ENCODE data around the gene CRYBG3. TPM values are rescaled to one million over a fixed set of nuclear protein-coding genes. Genes with fewer than 3 reads are reported as not detected.

Gene CRYBG3
- total RNA-seq, 1 donor, result 20.3 TPM

DNA sequence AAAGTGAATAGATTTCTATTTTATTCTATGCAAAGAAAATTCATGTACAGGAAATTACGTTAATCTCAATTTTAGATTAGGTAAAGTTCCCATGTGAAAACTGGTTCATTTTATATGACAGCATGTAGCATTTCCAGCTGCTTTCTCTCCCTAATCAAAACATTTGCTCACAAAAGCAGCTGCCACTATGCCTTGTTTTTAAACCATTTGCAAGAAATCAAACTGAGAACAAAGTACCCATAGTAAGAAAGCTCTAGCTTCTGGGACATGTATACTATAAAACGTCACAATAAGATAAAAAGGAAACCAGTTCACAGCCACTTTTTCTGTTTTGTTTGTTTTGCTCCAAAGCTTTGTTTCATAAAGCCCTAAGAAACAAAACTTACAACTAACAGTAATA, 5.0 kb upstream of the CRYBG3 start:
- Histone ChIP-seq H3K79me2 (ENCODE audit: insufficient read depth, low read length) (no peaks in the 10 kb centered on the region), H3K4me2 (ENCODE audit: insufficient read depth, low read length) (no peak overlapping the region), H2AFZ (ENCODE audit: low read length) (no peak overlapping the region), H3K9me3 (ENCODE audit: low read depth, low read length) (no peaks in the 10 kb centered on the region), H3K36me3 (ENCODE audit: insufficient read depth, low read length) (no peaks in the 10 kb centered on the region), H4K20me1 (ENCODE audit: insufficient read depth, low read length) (no peaks in the 10 kb centered on the region), H3K27ac (ENCODE audit: low read depth, low read length) (no peak overlapping the region), H3K27me3 (ENCODE audit: insufficient read depth, low read length) (no peaks in the 10 kb centered on the region), H3K4me3 (ENCODE audit: insufficient read depth, low read length) (no peak overlapping the region), H3K4me1 (ENCODE audit: insufficient read depth, low read length) (no peaks in the 10 kb centered on the region)
- TF ChIP-seq, protein P1, sequence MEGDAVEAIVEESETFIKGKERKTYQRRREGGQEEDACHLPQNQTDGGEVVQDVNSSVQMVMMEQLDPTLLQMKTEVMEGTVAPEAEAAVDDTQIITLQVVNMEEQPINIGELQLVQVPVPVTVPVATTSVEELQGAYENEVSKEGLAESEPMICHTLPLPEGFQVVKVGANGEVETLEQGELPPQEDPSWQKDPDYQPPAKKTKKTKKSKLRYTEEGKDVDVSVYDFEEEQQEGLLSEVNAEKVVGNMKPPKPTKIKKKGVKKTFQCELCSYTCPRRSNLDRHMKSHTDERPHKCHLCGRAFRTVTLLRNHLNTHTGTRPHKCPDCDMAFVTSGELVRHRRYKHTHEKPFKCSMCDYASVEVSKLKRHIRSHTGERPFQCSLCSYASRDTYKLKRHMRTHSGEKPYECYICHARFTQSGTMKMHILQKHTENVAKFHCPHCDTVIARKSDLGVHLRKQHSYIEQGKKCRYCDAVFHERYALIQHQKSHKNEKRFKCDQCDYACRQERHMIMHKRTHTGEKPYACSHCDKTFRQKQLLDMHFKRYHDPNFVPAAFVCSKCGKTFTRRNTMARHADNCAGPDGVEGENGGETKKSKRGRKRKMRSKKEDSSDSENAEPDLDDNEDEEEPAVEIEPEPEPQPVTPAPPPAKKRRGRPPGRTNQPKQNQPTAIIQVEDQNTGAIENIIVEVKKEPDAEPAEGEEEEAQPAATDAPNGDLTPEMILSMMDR (IDR thresholded peaks at IDR 0.05; ENCODE audit: extremely low read depth, low read depth, low read length), result no peak
- no peak for DNase-seq (ENCODE audit: insufficient read length, low spot score, missing footprints)

DNA sequence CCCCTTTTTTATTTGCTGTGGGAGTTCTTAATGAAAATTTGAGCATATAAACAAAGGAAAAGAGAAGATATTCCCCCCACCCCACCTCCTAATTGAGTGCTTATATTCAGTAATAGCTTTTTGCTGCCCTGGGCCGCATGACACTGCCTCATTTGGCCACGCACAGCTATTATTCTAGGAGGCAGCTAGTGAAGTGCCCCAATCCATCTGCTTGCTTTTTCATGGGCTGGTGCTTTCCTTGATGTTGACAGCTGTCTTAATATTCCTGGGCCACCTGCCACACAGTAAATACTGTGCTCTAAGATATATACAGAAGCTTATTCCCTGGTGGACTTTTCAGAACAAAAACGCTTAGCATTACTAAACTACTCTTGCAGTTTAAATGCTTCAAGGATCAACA, 3.8 kb upstream of the CRYBG3 start:
- H3K4me1 ChIP-seq (ENCODE audit: insufficient read depth, low read length), result no peaks in the 10 kb centered on the region
- H3K4me3 ChIP-seq (ENCODE audit: insufficient read depth, low read length), result no peak overlapping the region
- no peaks in the 10 kb centered on the region for H3K27me3 ChIP-seq (ENCODE audit: insufficient read depth, low read length)
- H4K20me1 ChIP-seq (ENCODE audit: insufficient read depth, low read length), result no peaks in the 10 kb centered on the region
- H2AFZ ChIP-seq (ENCODE audit: low read length), result no peak overlapping the region
- TF ChIP-seq, protein P1 (IDR thresholded peaks at IDR 0.05; ENCODE audit: extremely low read depth, low read depth, low read length), result no peak
- H3K36me3 ChIP-seq (ENCODE audit: insufficient read depth, low read length), result no peaks in the 10 kb centered on the region
- no peaks in the 10 kb centered on the region for H3K9me3 ChIP-seq (ENCODE audit: low read depth, low read length)
- peaks cover 1% of the 10 kb centered on the region for H3K79me2 ChIP-seq (ENCODE audit: insufficient read depth, low read length)
- no peak for DNase-seq (ENCODE audit: insufficient read length, low spot score, missing footprints)
- H3K27ac ChIP-seq (ENCODE audit: low read depth, low read length), result no peak overlapping the region
- H3K4me2 ChIP-seq (ENCODE audit: insufficient read depth, low read length), result no peak overlapping the region

DNA sequence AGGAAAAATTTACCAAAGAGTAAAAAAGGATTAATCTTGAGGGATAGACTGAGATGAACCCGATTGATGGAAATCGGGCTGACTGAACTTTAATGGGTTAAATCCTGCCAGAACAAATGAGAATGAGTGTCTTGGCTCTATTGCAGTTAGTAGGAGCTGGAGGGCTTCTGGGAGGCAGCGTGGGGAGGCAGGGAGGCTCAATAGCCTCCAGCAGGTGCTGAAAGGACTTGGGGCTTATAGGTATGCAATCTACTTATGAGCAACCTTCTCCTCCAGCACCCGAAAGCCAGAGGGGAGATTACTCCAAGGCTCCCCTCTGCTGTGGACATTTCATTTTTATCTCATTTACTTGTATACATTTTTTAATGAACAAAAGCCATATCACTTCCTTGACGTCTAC, 1.0 kb upstream of the CRYBG3 start:
- Histone ChIP-seq H3K4me3 (ENCODE audit: insufficient read depth, low read length) (peak overlapping the region; percentile 87), H3K27ac (ENCODE audit: low read depth, low read length) (peak overlapping the region; percentile 72), H2AFZ (ENCODE audit: low read length) (peak overlapping the region; percentile 95)

GRCh38 chr3:97821287-97821773, 481 bp upstream of the CRYBG3 start:
- H4K20me1 ChIP-seq (ENCODE audit: insufficient read depth, low read length), result peaks cover 15% of the 10 kb centered on the region
- TF ChIP-seq, protein P1 (IDR thresholded peaks at IDR 0.05; ENCODE audit: extremely low read depth, low read depth, low read length), result no peak
- H3K79me2 ChIP-seq (ENCODE audit: insufficient read depth, low read length), result peaks cover 26% of the 10 kb centered on the region
- peaks cover 12% of the 10 kb centered on the region for H3K4me1 ChIP-seq (ENCODE audit: insufficient read depth, low read length)
- peak overlapping the region; percentile 87 for H3K4me3 ChIP-seq (ENCODE audit: insufficient read depth, low read length)
- no peaks in the 10 kb centered on the region for H3K27me3 ChIP-seq (ENCODE audit: insufficient read depth, low read length)
- peak overlapping the region; percentile 95 for H2AFZ ChIP-seq (ENCODE audit: low read length)
- peak overlapping the region; percentile 72 for H3K27ac ChIP-seq (ENCODE audit: low read depth, low read length)
- peak overlapping the region; percentile 90 for H3K4me2 ChIP-seq (ENCODE audit: insufficient read depth, low read length)
- H3K9me3 ChIP-seq (ENCODE audit: low read depth, low read length), result no peaks in the 10 kb centered on the region
- H3K36me3 ChIP-seq (ENCODE audit: insufficient read depth, low read length), result no peaks in the 10 kb centered on the region
- DNase-seq (ENCODE audit: insufficient read length, low spot score, missing footprints), result peak; percentile 56

More for the DNA sequence above, 1.0 kb upstream of the CRYBG3 start:
- peaks cover 12% of the 10 kb centered on the region for H3K4me1 ChIP-seq (ENCODE audit: insufficient read depth, low read length)
- no peaks in the 10 kb centered on the region for H3K36me3 ChIP-seq (ENCODE audit: insufficient read depth, low read length)
- peaks cover 15% of the 10 kb centered on the region for H4K20me1 ChIP-seq (ENCODE audit: insufficient read depth, low read length)
- H3K4me2 ChIP-seq (ENCODE audit: insufficient read depth, low read length), result peak overlapping the region; percentile 90
- H3K27me3 ChIP-seq (ENCODE audit: insufficient read depth, low read length), result no peaks in the 10 kb centered on the region
- DNase-seq (ENCODE audit: insufficient read length, low spot score, missing footprints), result peak; percentile 39
- peaks cover 21% of the 10 kb centered on the region for H3K79me2 ChIP-seq (ENCODE audit: insufficient read depth, low read length)
- TF ChIP-seq, protein P1 (IDR thresholded peaks at IDR 0.05; ENCODE audit: extremely low read depth, low read depth, low read length), result no peak
- no peaks in the 10 kb centered on the region for H3K9me3 ChIP-seq (ENCODE audit: low read depth, low read length)

All from osteoblast (primary cell).